Right lobe of liver (tissue), 6 donors: ENCODE results near the gene CEP20. TPM values are rescaled to one million over a fixed set of nuclear protein-coding genes. Genes with fewer than 3 reads are reported as not detected.

Experiments used
- ATAC-seq, 4 donors: fragments of 200-7000 bp; cut with Tn5 transposase; one replicate each; pipeline ENCODE4 v1.9.1; 2020; ENCODE audit warnings: mild to moderate bottlenecking in 4 of 4, moderate library complexity in 4 of 4
- DNase-seq, 3 donors: peaks; one replicate each; pipeline ENCODE4 v3.0.0-alpha.2; 2020
- H3K27ac ChIP-seq, 3 donors: fragments of 200-600 bp; one replicate each; pipeline ENCODE4 v1.8.0; 2022
- H3K27me3 ChIP-seq, 2 donors: fragments of 200-600 bp; one replicate each; pipeline ENCODE4 v1.8.0; 2022
- H3K36me3 ChIP-seq, 4 donors: fragments of 200-600 bp; sonication (generic) in 1 of 4; one replicate each; pipeline versions ENCODE4 v1.5.1 to v1.8.0; 2017 to 2022; ENCODE audit warnings: control low read depth in 1 of 4
- H3K4me1 ChIP-seq, 4 donors: fragments of 200-600 bp; sonication (generic) in 1 of 4; one replicate each; pipeline versions ENCODE4 v1.5.1 to v1.8.0; 2017 to 2022; ENCODE audit warnings: control low read depth in 1 of 4
- H3K4me3 ChIP-seq, 3 donors: fragments of 200-600 bp; one replicate each; pipeline ENCODE4 v1.8.0; 2022
- H3K9me3 ChIP-seq, 4 donors: fragments of 200-600 bp; sonication (generic) in 1 of 4; one replicate each; pipeline versions ENCODE4 v1.5.1 to v1.8.0; 2017 to 2022; ENCODE audit warnings: control low read depth in 1 of 4
- CTCF ChIP-seq, 4 donors: fragments of 200-600 bp in 3 of 4; fragments of 450-650 bp in 1 of 4; IDR thresholded peaks; one replicate each; pipeline versions ENCODE4 v1.5.1 to v1.8.0; 2016 to 2022; ENCODE audit warnings: antibody characterized with exemption in 4 of 4, mild to moderate bottlenecking in 2 of 4
- POLR2A ChIP-seq: fragments of 450-650 bp; IDR thresholded peaks from one replicate; pipeline ENCODE4 v1.6.1; 2017; ENCODE audit warnings: antibody characterized with exemption, mild to moderate bottlenecking
- WGBS: methylation state at CpG from one replicate; pipeline ENCODE4 v1.1.6; 2018; ENCODE audit warnings: low coverage, low lambda C conversion rate; ENCODE audit not compliant: insufficient coverage; ENCODE audit errors: missing lambda C conversion rate; 5-methylcytosine and 5-hydroxymethylcytosine counted together
- intact Hi-C, 2 donors: fragments of 100-400 bp; cut with DNase I; formaldehyde crosslinking; loops; one replicate each; pipeline versions ENCODE4 v1.11.2 to v1.14.1; 2022
- total RNA-seq, 6 experiments: library from RNA; depleted of rRNA in 2 of 6; stranded (reverse); fragments of >200 nt in 2 of 6; fragmentation: NEBNext Ultra II Directional in 3 of 6; extraction: Animal tissue kit (Norgen Biotek cat#: 25700) in 3 of 6; gene quantifications; one replicate each; pipeline versions ENCODE4 v1.1.0 to v1.2.4, GENCODE V29; 2016 to 2023
- donor health status: DM: no; HTN: yes; CAD: no.
- donor health status: DM: no; HTN: no; CAD: no.
- donor health status: DM: no; HTN: no; CAD: no.
- donor health status: DM: no; HTN: yes; CAD: no.
- donor health status: DM: no; HTN: yes; CAD: no.

The CEP20 gene
- total RNA-seq, 6 experiments from 2014 or later: 13.3 to 28.3 (median 18.3) TPM

- no peak for TF ChIP-seq CTCF (IDR thresholded peaks at IDR 0.05)
- TF ChIP-seq POLR2A: no peak
- Histone ChIP-seq H3K27ac (no peak overlapping the region), H3K4me3 (no peak overlapping the region), H3K27me3 (no peaks in the 10 kb centered on the region), H3K4me1 (no peaks in the 10 kb centered on the region), H3K36me3 (peaks cover 0 to 32% (median 6%) of the 10 kb centered on the region in 4 donors), H3K9me3 (no peaks in the 10 kb centered on the region)
- intact Hi-C loops: loop anchor here in 1 of 2 donors (10.0 kb wide), 1 partner anchor 259 kb away; no protein-coding TSS in a partner anchor
- 89% methylated on average over 7 of the region's 7 CpGs for WGBS
- no peak for ATAC-seq
- no peak for DNase-seq
Observed at GRCh38 chr16:15865742-15866141, 22.7 kb downstream of the CEP20 start.

DNA sequence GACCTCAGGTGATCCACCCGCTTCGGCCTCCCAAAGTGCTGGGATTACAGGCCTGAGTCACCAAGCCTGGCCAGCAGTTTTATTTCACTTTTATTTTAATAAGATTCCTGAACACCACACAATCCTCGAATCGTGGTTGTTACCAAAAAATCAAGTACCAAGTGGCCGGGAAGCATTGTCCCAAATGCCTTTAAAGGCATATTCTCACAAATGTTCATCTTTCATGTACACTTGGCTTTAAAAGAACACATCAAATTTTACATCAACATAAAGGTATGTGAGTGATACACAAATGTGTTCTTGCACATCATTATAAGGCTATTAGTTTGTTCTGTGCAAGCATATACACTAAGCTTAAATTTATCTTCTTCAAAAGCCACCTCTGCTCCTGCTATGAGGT is 23.5 kb downstream of the CEP20 start:
- H3K9me3 ChIP-seq: no peaks in the 10 kb centered on the region
- H3K36me3 ChIP-seq: peaks cover 0 to 32% (median 6%) of the 10 kb centered on the region in 4 donors
- ATAC-seq (no peak), DNase-seq (no peak)
- TF ChIP-seq POLR2A (no peak), CTCF (IDR thresholded peaks at IDR 0.05) (no peak)
- no peaks in the 10 kb centered on the region for H3K4me1 ChIP-seq
- H3K4me3 ChIP-seq: no peak overlapping the region
- intact Hi-C loops: loop anchor here in 1 of 2 donors (10.0 kb wide), 1 partner anchor 260 kb away; no protein-coding TSS in a partner anchor
- WGBS: 91% methylated on average over 5 of the region's 5 CpGs
- H3K27me3 ChIP-seq: no peaks in the 10 kb centered on the region
- H3K27ac ChIP-seq: no peak overlapping the region

DNA sequence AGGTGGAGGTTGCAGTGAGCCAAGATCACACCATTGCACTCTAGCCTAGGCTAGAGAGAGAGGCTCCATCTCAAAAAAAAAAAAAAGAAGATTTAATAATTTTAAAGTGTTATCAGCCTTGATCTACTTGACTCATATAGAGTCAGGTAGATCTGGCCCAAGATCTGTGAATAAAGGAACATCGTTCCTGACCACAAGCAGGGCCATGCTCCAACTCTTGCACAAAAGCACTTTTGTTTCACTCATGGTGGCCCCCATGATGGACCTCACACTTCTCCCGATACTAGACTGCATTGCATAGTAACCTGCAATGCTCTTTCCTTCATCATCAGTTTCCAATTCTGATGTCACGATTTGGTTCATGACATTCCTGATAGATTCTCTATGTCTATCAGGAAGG is 26.4 kb downstream of the CEP20 start:
- DNase-seq (no peak), ATAC-seq (no peak)
- H3K36me3 ChIP-seq: peaks cover 0 to 16% (median 2%) of the 10 kb centered on the region in 4 donors
- TF ChIP-seq POLR2A (no peak), CTCF (IDR thresholded peaks at IDR 0.05) (no peak)
- WGBS: 81% methylated on average over 3 of the region's 3 CpGs
- no peak overlapping the region for H3K27ac ChIP-seq
- H3K27me3 ChIP-seq: no peaks in the 10 kb centered on the region
- no peak overlapping the region for H3K4me3 ChIP-seq
- H3K9me3 ChIP-seq: no peaks in the 10 kb centered on the region
- H3K4me1 ChIP-seq: no peaks in the 10 kb centered on the region
- intact Hi-C loops: loop anchor here in 1 of 2 donors (10.0 kb wide), 1 partner anchor 263 kb away; no protein-coding TSS in a partner anchor

GRCh38 chr16:15858921-15859668 is 29.3 kb downstream of the CEP20 start:
- no peaks in the 10 kb centered on the region for H3K9me3 ChIP-seq
- DNase-seq (no peak), ATAC-seq (no peak)
- no peaks in the 10 kb centered on the region for H3K27me3 ChIP-seq
- H3K36me3 ChIP-seq: no peaks in the 10 kb centered on the region
- H3K27ac ChIP-seq: no peak overlapping the region
- 87% methylated on average over 8 of the region's 12 CpGs for WGBS
- TF ChIP-seq CTCF (IDR thresholded peaks at IDR 0.05): no peak
- no peak overlapping the region for H3K4me3 ChIP-seq
- H3K4me1 ChIP-seq: no peaks in the 10 kb centered on the region
- intact Hi-C loops: no loop called here
